ENCODE measurements around the gene SCAMP4.

The SCAMP4 gene

GRCh38 chr19:1942078-1942933, 37.1 kb downstream of the SCAMP4 start:
- DNase-seq: peak; percentile 73 to 76 (median 75)

- DNase-seq: peak in 1 of 6 experiments; percentile 57
Observed at GRCh38 chr19:1942934-1943555, 37.8 kb downstream of the SCAMP4 start.

- DNase-seq: no peak
Observed at GRCh38 chr19:1943661-1944087, 38.5 kb downstream of the SCAMP4 start.

DNA sequence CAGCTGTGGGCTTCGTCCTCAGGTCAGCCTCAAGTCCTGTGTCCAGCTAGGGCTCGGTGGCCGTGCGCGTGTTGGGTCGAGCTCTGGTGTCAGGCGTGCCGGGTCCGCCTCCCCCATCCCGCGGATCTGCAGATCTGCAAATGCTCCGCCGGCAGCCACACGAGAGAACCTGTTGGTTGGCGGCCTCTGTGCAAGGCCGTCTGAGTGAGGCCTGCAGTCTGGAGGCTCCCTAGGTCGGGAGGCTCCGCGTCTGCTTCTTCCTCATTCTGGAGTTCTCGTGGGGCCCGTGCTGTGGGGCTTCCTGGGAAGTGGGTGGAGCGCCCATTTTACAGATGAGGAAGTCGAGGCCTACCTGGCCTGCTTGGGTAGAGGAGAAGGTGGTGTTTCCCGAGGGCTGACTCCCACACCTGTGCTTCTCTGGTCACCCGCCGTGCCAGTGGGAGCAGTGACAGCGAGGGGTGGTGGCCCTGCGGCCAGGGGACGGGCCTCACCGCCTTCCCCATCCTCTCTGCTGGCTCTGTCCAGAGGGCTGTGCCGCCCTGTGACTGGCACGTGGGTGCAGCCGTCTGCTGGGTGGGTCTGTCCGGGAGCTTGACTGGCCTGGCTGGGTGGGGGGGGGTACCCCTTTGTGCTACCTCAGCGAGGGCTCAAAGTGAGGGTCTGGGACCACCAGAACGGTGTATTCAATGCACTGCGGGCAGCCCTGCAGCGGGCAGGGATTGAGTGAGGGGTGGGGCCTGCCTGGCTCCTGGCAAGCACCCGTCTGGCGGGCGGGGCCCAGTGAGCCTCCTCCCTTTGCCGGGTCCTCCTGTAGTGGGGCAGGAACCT, 39.1 kb downstream of the SCAMP4 start:
- no peak for DNase-seq

DNA sequence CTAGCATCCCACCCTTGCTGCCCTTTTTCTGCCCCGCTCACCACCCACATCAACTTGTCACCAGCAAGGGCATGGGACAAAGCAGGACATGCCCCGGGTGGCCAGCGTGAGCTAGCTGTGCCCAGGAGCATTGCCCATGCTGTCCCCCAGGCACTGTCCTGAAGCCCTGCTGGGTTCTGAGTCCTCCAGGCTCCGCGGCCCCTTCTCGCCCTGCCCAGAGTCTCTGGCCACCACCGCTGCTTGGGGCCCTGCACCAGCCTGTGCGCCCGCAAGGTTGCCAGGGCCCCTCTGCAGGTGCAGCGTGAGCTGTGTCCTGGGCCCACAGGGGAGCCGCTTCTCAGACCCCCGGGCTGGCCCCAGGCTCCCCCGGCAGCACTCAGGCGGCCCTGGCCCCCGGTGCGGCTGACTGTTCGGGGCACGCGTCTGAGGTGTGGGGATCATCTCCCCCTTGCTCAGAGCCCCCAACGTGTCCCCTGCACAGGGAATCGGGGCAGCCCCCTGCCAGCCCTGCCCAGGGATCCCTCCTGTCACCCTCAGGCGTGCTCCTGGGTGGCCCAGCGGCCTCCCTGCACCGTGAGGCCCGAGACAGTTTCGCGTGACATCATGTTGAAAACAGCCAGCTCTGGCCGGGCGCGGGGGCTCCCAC, 39.8 kb downstream of the SCAMP4 start:
- no peak for DNase-seq

DNA sequence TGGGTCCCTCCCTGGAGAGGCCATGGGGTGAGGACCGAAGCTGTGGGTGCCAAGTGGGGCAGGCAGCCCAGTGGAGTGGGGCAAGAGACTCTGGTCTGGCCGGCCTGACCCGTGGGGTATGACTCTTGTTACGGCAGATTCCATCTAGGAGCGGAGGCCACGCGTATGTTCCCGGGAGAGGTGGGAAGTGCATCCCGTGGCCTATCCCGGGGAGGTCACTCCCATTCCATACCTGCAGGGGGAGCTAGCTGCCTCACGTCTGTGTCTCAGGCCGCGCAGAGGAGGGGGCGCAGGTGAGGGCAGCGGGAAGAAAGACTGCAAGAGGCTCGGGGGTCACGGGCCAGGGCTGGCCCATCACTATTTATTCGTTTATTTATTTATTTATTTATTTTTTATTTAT, 40.7 kb downstream of the SCAMP4 start:
- DNase-seq: peak in 5 of 6 experiments; percentile 18 to 33 (median 26)

GRCh38 chr19:1947651-1948209, 42.5 kb downstream of the SCAMP4 start:
- no peak for DNase-seq

DNA sequence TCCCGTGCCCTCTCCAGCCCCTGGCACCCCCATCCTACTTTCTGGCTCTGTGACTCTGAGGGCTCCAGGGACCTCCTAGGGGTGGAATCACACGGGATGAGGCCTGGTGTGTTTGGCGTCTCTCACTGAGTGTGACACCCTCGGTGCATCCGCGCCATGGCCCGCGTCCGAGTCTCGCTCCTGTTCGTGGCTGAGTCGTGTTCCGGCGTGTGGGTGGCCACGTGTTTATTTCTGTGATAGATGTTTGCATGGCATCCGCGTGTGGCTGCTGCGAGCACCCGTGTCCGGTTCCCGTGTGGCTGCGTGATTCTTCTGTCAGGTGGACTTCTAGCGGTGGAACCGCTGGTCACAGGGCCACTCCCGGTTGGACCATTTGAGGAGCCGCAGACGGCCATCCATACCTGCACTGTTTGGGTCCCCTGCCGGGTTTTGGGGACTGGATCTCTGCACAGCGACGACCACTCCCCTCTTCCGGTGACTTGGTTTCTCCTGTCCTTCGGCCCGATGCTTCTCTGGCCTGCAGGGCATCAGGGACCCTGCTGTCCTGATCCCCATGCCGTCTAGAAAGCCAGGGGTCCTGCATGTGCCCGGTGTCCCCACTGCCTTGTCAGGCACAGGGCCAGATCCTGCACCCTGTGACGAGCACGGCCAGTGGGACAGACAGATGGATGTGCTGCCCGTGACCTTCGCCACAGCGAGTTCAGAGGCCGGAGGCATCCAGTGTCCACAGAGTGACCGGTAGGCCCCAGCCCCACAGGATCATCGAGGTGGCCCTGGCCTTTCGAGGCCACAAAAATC, 44.3 kb downstream of the SCAMP4 start:
- no peak for DNase-seq

DNA sequence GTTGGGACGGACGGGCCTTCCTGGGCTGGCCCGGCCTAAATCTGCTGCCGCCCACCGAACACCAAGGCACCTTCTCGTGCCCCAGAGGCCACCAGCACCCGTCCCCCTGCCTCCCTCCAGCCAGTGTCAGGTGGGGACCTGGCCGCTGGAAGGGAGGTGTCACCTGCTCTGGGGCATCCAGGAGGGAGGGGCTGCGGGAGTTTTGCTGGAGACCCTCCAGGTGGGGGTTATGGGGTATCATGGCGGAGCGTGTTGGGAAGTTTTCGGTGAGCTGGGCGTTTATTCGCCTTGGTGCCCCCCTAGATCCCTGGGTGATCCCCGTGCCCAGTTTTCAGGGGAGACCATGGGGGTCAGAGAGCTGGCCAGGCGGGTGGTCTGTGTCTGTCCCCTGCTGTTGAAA, 45.4 kb downstream of the SCAMP4 start:
- no peak for DNase-seq

DNA sequence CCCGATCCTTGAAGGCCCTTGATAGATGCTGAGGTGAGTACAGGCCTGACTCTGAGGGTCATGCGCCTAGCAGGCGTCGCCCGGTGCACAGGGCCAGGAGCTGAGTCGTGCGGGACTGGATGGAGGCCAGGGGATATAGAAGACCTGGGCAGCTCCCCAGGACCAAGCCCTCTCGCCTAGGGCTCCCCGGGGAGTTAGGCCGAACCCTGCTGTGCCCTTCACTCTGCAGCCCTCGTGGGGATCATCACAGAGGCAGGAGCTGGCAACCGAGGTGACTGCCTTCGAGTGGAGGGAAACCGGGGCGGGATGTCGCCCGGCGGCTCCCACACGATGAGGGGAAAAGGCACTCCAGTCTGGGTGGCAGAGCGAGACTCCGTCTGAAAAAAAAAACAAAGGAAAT, 47.4 kb downstream of the SCAMP4 start:
- DNase-seq: no peak

GRCh38 chr19:1953037-1953436, 47.8 kb downstream of the SCAMP4 start:
- no peak for DNase-seq

GRCh38 chr19:1953441-1954094, 48.4 kb downstream of the SCAMP4 start:
- DNase-seq: no peak

DNA sequence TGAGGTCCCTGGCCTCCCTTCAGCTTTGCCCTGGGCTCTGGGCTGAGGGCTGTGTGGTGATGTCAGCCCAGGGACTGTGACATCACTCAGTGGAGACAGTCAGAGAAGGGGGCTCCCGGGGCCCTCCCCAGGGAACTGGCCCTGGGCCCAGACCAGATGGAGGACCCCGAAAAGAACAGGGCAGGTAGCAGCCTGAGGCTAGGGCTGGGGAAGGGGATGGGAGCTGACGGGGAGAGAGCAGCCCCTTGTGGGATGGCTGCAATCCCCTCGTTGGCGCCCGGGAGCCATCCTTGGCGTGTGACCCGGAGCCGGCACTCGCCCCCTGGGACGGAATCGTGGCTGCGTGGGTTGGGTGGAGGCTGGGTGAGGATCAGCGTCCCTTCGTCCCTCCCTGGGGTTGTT, 49.3 kb downstream of the SCAMP4 start:
- no peak for DNase-seq

DNA sequence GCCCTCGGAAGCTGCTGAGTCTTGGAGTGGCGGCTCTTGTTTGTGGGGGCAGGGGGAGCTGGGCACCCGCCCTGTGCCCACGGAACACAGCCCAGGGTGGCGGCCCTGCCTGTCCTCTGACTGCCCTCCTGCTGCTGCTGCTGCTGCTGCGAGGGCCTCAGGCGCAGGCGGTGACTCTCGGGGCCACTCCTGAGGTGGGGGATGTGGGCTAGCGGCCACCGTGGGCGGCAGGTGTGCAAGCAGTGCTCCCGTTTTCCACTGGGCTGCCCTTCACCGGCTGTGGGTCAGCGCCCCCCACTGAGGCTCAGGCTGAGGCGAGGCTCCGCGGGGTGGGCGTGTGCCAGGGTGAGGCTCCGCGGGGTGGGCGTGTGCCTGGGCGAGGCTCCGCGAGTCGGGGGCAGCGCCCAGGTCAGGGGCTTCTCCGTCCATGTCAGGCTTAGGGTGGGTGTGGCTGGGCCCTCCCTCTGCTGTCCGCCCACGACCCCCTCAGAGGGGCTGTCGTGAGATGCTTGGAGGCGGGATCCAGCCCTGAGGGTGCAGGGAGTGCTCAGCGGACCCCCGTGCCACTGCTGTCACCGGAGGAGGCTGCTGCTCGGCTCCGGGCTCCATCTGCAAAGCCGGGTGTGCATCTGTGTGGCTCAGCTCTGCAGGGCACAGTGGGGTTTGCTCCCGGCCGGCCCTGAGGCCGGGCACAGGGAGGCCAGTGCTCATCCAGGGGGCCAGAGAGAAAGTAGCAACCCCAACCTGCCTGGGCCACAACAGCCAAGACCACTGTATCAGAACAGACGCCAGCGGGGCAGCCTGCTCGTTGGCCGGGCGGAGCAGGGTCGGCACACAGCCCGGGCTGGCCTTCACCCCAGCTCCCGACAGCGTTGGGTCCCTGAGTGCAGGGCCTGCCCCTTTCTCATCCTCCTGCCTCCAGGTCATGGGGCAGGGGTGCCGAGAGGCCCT, 50.2 kb downstream of the SCAMP4 start:
- no peak for DNase-seq

DNA sequence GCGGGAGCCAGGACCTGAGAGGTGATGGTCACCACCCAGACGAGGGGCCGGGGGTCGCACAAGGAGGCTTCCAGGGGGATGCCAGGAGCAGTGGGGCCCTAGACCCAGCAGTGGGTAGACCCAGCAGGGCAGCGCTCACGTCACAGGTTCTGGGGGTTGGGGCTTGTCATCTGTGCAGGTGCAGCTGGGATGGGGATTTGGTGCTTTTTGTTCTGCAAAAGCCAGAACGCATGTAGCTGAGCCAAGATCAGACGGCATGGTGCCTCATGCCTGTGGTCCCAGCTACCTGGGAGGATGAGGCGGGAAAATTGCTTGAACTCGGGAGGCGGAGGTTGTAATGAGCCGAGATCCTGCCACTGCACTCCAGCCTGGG, 50.9 kb downstream of the SCAMP4 start:
- DNase-seq: no peak

GRCh38 chr19:1956868-1957492, 51.8 kb downstream of the SCAMP4 start:
- no peak for DNase-seq

DNA sequence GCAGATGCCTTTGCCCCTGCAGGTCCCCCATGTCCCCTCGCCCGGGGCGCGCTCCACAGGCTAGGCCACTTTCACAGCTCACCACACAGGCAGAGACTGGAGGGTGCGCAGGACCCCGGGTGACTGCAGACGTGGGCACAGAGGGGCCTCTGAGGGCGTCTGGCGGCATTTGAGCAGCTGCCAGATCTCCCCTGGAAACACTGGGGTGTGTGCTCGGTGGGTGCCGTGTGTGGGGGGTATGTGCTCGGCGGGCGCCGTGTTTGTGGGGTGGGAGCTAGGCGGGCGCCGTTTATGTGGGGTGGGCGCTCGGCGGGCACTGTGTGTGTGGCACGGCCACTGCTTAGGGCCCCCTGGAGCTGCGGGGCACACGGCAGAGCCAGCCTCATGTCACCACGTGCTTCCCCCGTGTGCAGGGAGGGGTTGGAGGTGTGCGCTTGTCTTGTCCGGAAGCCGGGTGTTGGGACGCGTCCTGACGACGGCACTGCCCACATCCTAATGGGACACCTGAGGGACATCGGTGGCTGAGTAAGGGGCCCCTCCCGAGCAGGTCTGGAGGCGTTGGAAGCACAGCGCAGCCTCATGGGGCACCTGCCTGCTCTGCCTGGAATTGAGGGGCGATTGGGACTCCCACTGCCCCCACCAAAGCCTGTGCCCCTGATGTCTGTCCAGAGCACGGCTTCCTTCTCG, 52.5 kb downstream of the SCAMP4 start:
- no peak for DNase-seq

GRCh38 chr19:1959928-1960589, 54.9 kb downstream of the SCAMP4 start:
- DNase-seq: no peak

Data from stimulated activated naive CD4-positive, alpha-beta T cell (primary cell).